Subcutaneous abdominal adipose tissue (tissue), 5 donors: ENCODE measurements around the gene SLC6A8.
"Not testable (repeated sequence)": the region's sequence is repeated elsewhere in the genome, so short reads cannot be mapped to it uniquely, and the experiment has no call there.

ENCODE experiments used
- H3K27ac ChIP-seq: one replicate; pipeline ENCODE4 v1.7.0; 2013; ENCODE audit warnings: low read depth, mild to moderate bottlenecking, inconsistent platforms, low read length, moderate library complexity
- H3K27me3 ChIP-seq, 5 donors: one replicate each; pipeline ENCODE4 v1.7.0; 2013; ENCODE audit warnings: low read length in 5 of 5, inconsistent platforms in 1 of 5; ENCODE audit not compliant: control insufficient read depth in 5 of 5, insufficient read depth in 4 of 5
- H3K36me3 ChIP-seq, 5 donors: one replicate each; pipeline ENCODE4 v1.7.0; 2013; ENCODE audit warnings: low read length in 5 of 5; ENCODE audit not compliant: control insufficient read depth in 5 of 5, insufficient read depth in 5 of 5
- H3K4me1 ChIP-seq, 5 donors: one replicate each; pipeline ENCODE4 v1.7.0; 2013; ENCODE audit warnings: low read length in 5 of 5, mild to moderate bottlenecking in 3 of 5, moderate library complexity in 1 of 5; ENCODE audit not compliant: control insufficient read depth in 5 of 5, insufficient read depth in 5 of 5
- H3K4me3 ChIP-seq, 5 donors: one replicate each; pipeline ENCODE4 v1.7.0; 2013; ENCODE audit warnings: low read length in 5 of 5, low read depth in 1 of 5
- H3K9ac ChIP-seq, 5 donors: one replicate each; pipeline ENCODE4 v1.7.0; 2013; ENCODE audit warnings: low read length in 5 of 5, mild to moderate bottlenecking in 4 of 5, moderate library complexity in 3 of 5
- H3K9me3 ChIP-seq, 5 donors: one replicate each; pipeline ENCODE4 v1.7.0; 2013; ENCODE audit warnings: low read length in 5 of 5; ENCODE audit not compliant: control insufficient read depth in 5 of 5
- donor health status: healthy.
- donor health status: healthy.
- donor health status: healthy.
- donor health status: healthy.
- donor health status: healthy.

Gene SLC6A8

GRCh38 chrX:153728951-153729631 lies 41.4 kb downstream of the SLC6A8 start:
- Histone ChIP-seq H3K9me3 (peaks cover 4 to 12% (median 9%) of the 10 kb centered on the region in 5 donors), H3K36me3 (peaks cover 0 to 6% (median 4%) of the 10 kb centered on the region in 5 donors), H3K4me3 (no peak overlapping the region), H3K4me1 (peaks cover 10 to 45% (median 40%) of the 10 kb centered on the region in 5 donors), H3K9ac (no peak overlapping the region), H3K27ac (no peak overlapping the region), H3K27me3 (peaks cover 0 to 9% (median 0%) of the 10 kb centered on the region in 5 donors)

- H3K27ac ChIP-seq, H3K36me3 ChIP-seq, H3K27me3 ChIP-seq, H3K9ac ChIP-seq, H3K4me3 ChIP-seq: not testable (repeated sequence)
- peaks cover 4 to 13% (median 9%) of the 10 kb centered on the region in 5 donors for H3K9me3 ChIP-seq
- H3K4me1 ChIP-seq, result peaks cover 10 to 40% (median 37%) of the 10 kb centered on the region in 5 donors
These were observed 42.4 kb downstream of the SLC6A8 start for GRCh38 chrX:153730115-153730514.

- no peak overlapping the region for H3K4me3 ChIP-seq
- no peak overlapping the region for H3K27ac ChIP-seq
- H3K36me3 ChIP-seq, result peaks cover 0 to 9% (median 7%) of the 10 kb centered on the region in 5 donors
- H3K9ac ChIP-seq, result no peak overlapping the region
- peaks cover 0 to 9% (median 0%) of the 10 kb centered on the region in 5 donors for H3K27me3 ChIP-seq
- H3K4me1 ChIP-seq, result peaks cover 9 to 29% (median 25%) of the 10 kb centered on the region in 5 donors
- H3K9me3 ChIP-seq, result peaks cover 4 to 13% (median 9%) of the 10 kb centered on the region in 5 donors
These were observed 43.6 kb downstream of the SLC6A8 start for GRCh38 chrX:153731117-153731844.

GRCh38 chrX:153731845-153732215 lies 44.1 kb downstream of the SLC6A8 start:
- no peak overlapping the region for H3K4me3 ChIP-seq
- H3K27me3 ChIP-seq, result peaks cover 0 to 9% (median 0%) of the 10 kb centered on the region in 5 donors
- peaks cover 9 to 23% (median 20%) of the 10 kb centered on the region in 5 donors for H3K4me1 ChIP-seq
- no peak overlapping the region for H3K9ac ChIP-seq
- H3K9me3 ChIP-seq, result peaks cover 4 to 13% (median 9%) of the 10 kb centered on the region in 5 donors
- no peak overlapping the region for H3K27ac ChIP-seq
- peaks cover 0 to 14% (median 9%) of the 10 kb centered on the region in 5 donors for H3K36me3 ChIP-seq

- H3K9me3 ChIP-seq, result peaks cover 4 to 13% (median 9%) of the 10 kb centered on the region in 5 donors
- H3K36me3 ChIP-seq, result peaks cover 0 to 20% (median 13%) of the 10 kb centered on the region in 5 donors
- H3K9ac ChIP-seq, result no peak overlapping the region
- H3K27me3 ChIP-seq, result peaks cover 0 to 7% (median 0%) of the 10 kb centered on the region in 5 donors
- H3K4me1 ChIP-seq, result peaks cover 5 to 17% (median 14%) of the 10 kb centered on the region in 5 donors
- no peak overlapping the region for H3K4me3 ChIP-seq
- H3K27ac ChIP-seq, result no peak overlapping the region
These were observed 44.7 kb downstream of the SLC6A8 start for GRCh38 chrX:153732401-153732800.

GRCh38 chrX:153733651-153734240 lies 46.0 kb downstream of the SLC6A8 start:
- no peak overlapping the region for H3K9ac ChIP-seq
- H3K4me3 ChIP-seq, result no peak overlapping the region
- peaks cover 0 to 4% (median 2%) of the 10 kb centered on the region in 5 donors for H3K4me1 ChIP-seq
- H3K9me3 ChIP-seq, result peaks cover 4 to 13% (median 9%) of the 10 kb centered on the region in 5 donors
- H3K27ac ChIP-seq, result no peak overlapping the region
- peaks cover 0 to 23% (median 15%) of the 10 kb centered on the region in 5 donors for H3K36me3 ChIP-seq
- H3K27me3 ChIP-seq, result peaks cover 0 to 2% (median 0%) of the 10 kb centered on the region in 5 donors

- Histone ChIP-seq H3K27me3 (peaks cover 0 to 2% (median 0%) of the 10 kb centered on the region in 5 donors), H3K4me3 (no peak overlapping the region), H3K9ac (no peak overlapping the region), H3K9me3 (peaks cover 4 to 13% (median 9%) of the 10 kb centered on the region in 5 donors), H3K27ac (no peak overlapping the region), H3K36me3 (peaks cover 0 to 27% (median 13%) of the 10 kb centered on the region in 5 donors), H3K4me1 (no peaks in the 10 kb centered on the region)
These were observed 47.1 kb downstream of the SLC6A8 start for GRCh38 chrX:153734871-153735270.

GRCh38 chrX:153735274-153735673 lies 47.5 kb downstream of the SLC6A8 start:
- Histone ChIP-seq H3K9ac (no peak overlapping the region), H3K4me1 (no peaks in the 10 kb centered on the region), H3K27me3 (peaks cover 0 to 6% (median 2%) of the 10 kb centered on the region in 5 donors), H3K9me3 (peaks cover 4 to 13% (median 9%) of the 10 kb centered on the region in 5 donors), H3K36me3 (peaks cover 0 to 31% (median 13%) of the 10 kb centered on the region in 5 donors), H3K27ac (no peak overlapping the region), H3K4me3 (no peak overlapping the region)

- no peak overlapping the region for H3K4me3 ChIP-seq
- peaks cover 0 to 35% (median 15%) of the 10 kb centered on the region in 5 donors for H3K36me3 ChIP-seq
- peaks cover 4 to 13% (median 9%) of the 10 kb centered on the region in 5 donors for H3K9me3 ChIP-seq
- peaks cover 0 to 8% (median 2%) of the 10 kb centered on the region in 5 donors for H3K27me3 ChIP-seq
- no peaks in the 10 kb centered on the region for H3K4me1 ChIP-seq
- no peak overlapping the region for H3K27ac ChIP-seq
- H3K9ac ChIP-seq, result no peak overlapping the region
These were observed 48.5 kb downstream of the SLC6A8 start for GRCh38 chrX:153736071-153736820.
